SK-N-SH treated with all-trans-retinoic acid at 6 μM for 48 hours (cell line): Measurements from ENCODE around the gene GNAS.

Source experiments
- ATAC-seq: fragments of 200-7000 bp; cut with Tn5 transposase; 3 replicates; pipeline ENCODE4 v1.9.1; 2020; ENCODE audit warnings: mild to moderate bottlenecking, moderate library complexity
- ARNTL ChIP-seq: fragments of 450-650 bp; formaldehyde crosslinking; IDR thresholded peaks from 2 replicates; pipeline ENCODE4 v1.5.0; 2020; ENCODE audit warnings: low read depth, mild to moderate bottlenecking, moderate library complexity, borderline replicate concordance
- BACH2 ChIP-seq: fragments of 250-450 bp; sonication (Bioruptor Pico); IDR thresholded peaks from 2 replicates; pipeline ENCODE4 v1.9.0; 2021; ENCODE audit warnings: mild to moderate bottlenecking, borderline replicate concordance
- CSDC2 ChIP-seq: fragments of 250-450 bp; sonication (Bioruptor Pico); IDR thresholded peaks from 2 replicates; pipeline ENCODE4 v1.5.0; 2020; ENCODE audit warnings: mild to moderate bottlenecking, moderate library complexity
- CSRNP3 ChIP-seq: fragments of 250-450 bp; sonication (Bioruptor Pico); IDR thresholded peaks from 2 replicates; pipeline ENCODE4 v1.5.1; 2021; ENCODE audit warnings: mild to moderate bottlenecking, moderate library complexity
- ESRRG ChIP-seq: fragments of 250-450 bp; sonication (Bioruptor Pico); IDR thresholded peaks from 2 replicates; pipeline ENCODE4 v1.6.1; 2021; ENCODE audit warnings: mild to moderate bottlenecking
- GLIS3 ChIP-seq: fragments of 250-450 bp; sonication (Bioruptor Pico); IDR thresholded peaks from 2 replicates; pipeline ENCODE4 v1.5.0; 2020; ENCODE audit warnings: mild to moderate bottlenecking, moderate library complexity
- OSR1 ChIP-seq: fragments of 250-450 bp; sonication (Bioruptor Pico); IDR thresholded peaks from 2 replicates; pipeline ENCODE4 v1.8.0; 2022; ENCODE audit warnings: moderate library complexity, mild to moderate bottlenecking, inconsistent platforms
- PPARA ChIP-seq: fragments of 250-450 bp; sonication (Bioruptor Pico); IDR thresholded peaks from 2 replicates; pipeline ENCODE4 v1.5.0; 2020; ENCODE audit warnings: mild to moderate bottlenecking, borderline replicate concordance
- RARB ChIP-seq: fragments of 250-450 bp; sonication (Bioruptor Pico); IDR thresholded peaks from 2 replicates; pipeline ENCODE4 v1.8.0; 2021; ENCODE audit warnings: mild to moderate bottlenecking, moderate library complexity
- SNAI2 ChIP-seq: fragments of 250-450 bp; sonication (Bioruptor Pico); IDR thresholded peaks from 2 replicates; pipeline ENCODE4 v1.5.0; 2020; ENCODE audit warnings: mild to moderate bottlenecking, moderate library complexity
- TCF4 ChIP-seq: fragments of 250-450 bp; sonication (Bioruptor Pico); IDR thresholded peaks from 2 replicates; pipeline ENCODE4 v1.8.0; 2021; ENCODE audit warnings: mild to moderate bottlenecking, moderate library complexity, borderline replicate concordance
- TOX ChIP-seq: fragments of 250-450 bp; sonication (Bioruptor Pico); IDR thresholded peaks from 2 replicates; pipeline ENCODE4 v1.8.0; 2021; ENCODE audit warnings: mild to moderate bottlenecking, moderate library complexity, borderline replicate concordance
- TSHZ2 ChIP-seq: fragments of 250-450 bp; sonication (Bioruptor Pico); IDR thresholded peaks from 2 replicates; pipeline ENCODE4 v1.5.0; 2020; ENCODE audit warnings: mild to moderate bottlenecking, moderate library complexity
- ZC3H10 ChIP-seq: fragments of 250-450 bp; sonication (Bioruptor Pico); IDR thresholded peaks from 2 replicates; pipeline ENCODE4 v1.5.1; 2021; ENCODE audit warnings: mild to moderate bottlenecking, moderate library complexity
- ZFP3 ChIP-seq: fragments of 250-450 bp; sonication (Bioruptor Pico); IDR thresholded peaks from 2 replicates; pipeline ENCODE4 v1.5.0; 2020; ENCODE audit warnings: mild to moderate bottlenecking, moderate library complexity
- ZFP30 ChIP-seq: fragments of 450-650 bp; formaldehyde crosslinking; IDR thresholded peaks from 2 replicates; pipeline ENCODE4 v1.5.0; 2022; ENCODE audit warnings: mild to moderate bottlenecking, moderate library complexity
- ZNF70 ChIP-seq: fragments of 450-650 bp; formaldehyde crosslinking; IDR thresholded peaks from 2 replicates; pipeline ENCODE4 v1.5.0; 2020; ENCODE audit warnings: mild to moderate bottlenecking, moderate library complexity

The GNAS gene

DNA sequence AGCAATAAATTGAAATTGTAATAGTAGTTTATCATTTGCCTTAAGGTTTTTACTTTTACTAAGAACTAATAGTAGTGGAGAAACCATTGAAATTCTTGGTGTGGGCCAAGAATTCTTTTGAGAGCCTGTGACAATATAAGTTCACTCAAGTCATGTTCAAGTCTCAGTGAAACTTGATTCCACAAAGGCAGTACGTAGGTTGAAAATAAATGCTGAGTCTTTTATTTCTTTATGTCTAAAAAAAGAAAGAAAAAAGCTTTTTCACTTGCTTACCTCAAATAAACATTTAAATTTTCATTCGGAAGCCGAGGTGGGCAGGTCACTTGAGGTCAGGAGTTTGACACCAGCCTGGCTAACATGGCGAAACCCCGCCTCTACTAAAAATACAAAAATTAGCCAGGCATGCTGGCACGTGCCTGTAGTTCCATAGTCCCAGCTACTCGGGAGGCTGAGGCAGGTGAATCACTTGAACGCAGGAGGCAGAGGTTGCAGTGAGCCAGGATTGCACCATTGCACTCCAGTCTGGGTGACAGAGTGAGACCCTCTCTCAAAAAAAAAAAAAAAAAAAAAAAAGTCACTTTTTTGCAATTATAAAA, 70.7 kb downstream of the GNAS start:
- ATAC-seq = no peak
- TF ChIP-seq ZFP3 (CRISPR knock-in tag) (no peak), TSHZ2 (CRISPR knock-in tag) (no peak), BACH2 (no peak), ZNF70 (CRISPR knock-in tag) (no peak)

DNA sequence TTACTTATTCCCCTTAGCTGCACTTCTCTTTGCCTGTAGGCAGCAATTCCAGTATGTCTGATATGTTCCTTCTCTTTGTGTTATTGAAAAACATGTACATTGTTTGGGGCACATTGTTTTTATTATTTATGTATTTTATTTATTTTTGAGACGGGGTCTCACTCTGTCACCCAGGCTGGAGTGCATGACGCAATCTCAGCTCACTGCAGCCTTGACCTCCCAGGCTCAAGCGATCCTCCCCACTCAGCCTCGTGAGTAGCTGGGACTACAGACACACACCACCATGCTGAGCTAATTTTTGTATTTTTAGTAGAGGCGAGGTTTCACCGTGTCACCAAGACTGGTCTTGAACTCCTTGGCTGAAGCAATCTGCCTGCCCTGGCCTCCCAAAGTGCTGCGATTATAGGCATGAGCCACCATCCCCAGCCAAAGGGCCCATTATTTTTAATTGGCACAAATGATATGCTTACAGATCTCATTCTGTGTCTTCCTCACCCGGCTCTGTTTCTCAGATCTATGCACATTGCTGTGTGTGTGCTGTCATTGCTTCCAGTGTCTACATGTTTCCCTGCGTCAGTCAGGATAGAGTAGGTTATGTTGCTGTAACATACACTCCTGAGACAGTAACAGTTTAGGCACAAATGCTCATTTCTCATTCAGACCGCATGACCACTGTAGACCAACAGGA, 74.4 kb downstream of the GNAS start:
- TF ChIP-seq ZNF70 (CRISPR knock-in tag) = no peak
- no peak for TF ChIP-seq BACH2
- TF ChIP-seq CSRNP3 (CRISPR knock-in tag) = no peak
- no peak for TF ChIP-seq TCF4
- no peak for TF ChIP-seq ZFP30 (CRISPR knock-in tag)
- no peak for TF ChIP-seq TOX (CRISPR knock-in tag)
- TF ChIP-seq TSHZ2 (CRISPR knock-in tag) = no peak
- TF ChIP-seq RARB (CRISPR knock-in tag) = no peak
- no peak for TF ChIP-seq SNAI2
- TF ChIP-seq ARNTL (CRISPR knock-in tag) = no peak
- no peak for TF ChIP-seq PPARA (CRISPR knock-in tag)
- no peak for TF ChIP-seq ZFP3 (CRISPR knock-in tag)
- no peak for TF ChIP-seq ESRRG
- TF ChIP-seq GLIS3 (CRISPR knock-in tag) = no peak
- no peak for ATAC-seq

DNA sequence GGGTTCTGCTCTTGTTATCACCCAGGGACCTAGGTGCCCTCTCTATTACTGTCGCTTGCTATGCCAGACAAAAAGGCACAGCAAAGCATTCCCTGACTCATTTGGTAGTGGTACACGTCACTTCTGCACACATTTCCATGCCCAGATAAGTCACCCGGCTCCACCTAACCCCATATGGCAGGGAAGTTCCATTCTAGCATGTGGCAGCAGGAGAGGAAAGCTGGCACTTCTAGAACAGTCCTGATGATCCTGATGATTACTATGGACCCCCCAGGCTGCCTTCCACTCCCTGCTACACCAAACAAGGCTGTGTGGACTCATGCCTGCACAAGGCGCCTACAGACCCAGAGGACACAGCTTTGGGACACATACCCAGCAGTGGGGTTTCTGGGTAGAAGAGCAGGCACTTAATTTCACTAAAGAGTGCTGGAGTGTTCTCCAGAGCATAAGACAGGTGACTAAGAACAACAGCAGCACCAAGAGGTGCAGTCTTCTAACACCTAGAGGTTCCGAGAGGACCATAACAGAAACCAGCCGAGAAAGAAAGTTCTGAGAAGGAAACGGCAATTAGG, 75.1 kb downstream of the GNAS start:
- TF ChIP-seq ZFP3 (CRISPR knock-in tag) (no peak), TCF4 (no peak), CSDC2 (no peak)
- no peak for ATAC-seq

- TF ChIP-seq OSR1 (CRISPR knock-in tag) (no peak), ZC3H10 (CRISPR knock-in tag) (no peak), ZFP30 (CRISPR knock-in tag) (no peak), BACH2 (no peak), TSHZ2 (CRISPR knock-in tag) (no peak)
- no peak for ATAC-seq
Measured at GRCh38 chr20:58930496-58930895, 78.0 kb downstream of the GNAS start.
